Ectodermal cell (in vitro differentiated cells): ENCODE measurements around the gene PTPN13.
"Not testable (repeated sequence)": the region's sequence is repeated elsewhere in the genome, so short reads cannot be mapped to it uniquely, and the experiment has no call there.

Experiments
- H3K27ac ChIP-seq: 2 replicates; pipeline ENCODE4 v1.7.0; 2013; ENCODE audit warnings: mild to moderate bottlenecking, low read depth, low read length; ENCODE audit not compliant: insufficient read depth, poor library complexity, severe bottlenecking
- H3K27me3 ChIP-seq: 2 replicates; pipeline ENCODE4 v1.7.0; 2013; ENCODE audit warnings: mild to moderate bottlenecking, low read length; ENCODE audit not compliant: insufficient read depth, control insufficient read depth, poor library complexity, severe bottlenecking
- H3K36me3 ChIP-seq: one replicate; pipeline ENCODE4 v1.7.0; 2013; ENCODE audit warnings: low read length; ENCODE audit not compliant: control insufficient read depth, insufficient read depth
- H3K4me1 ChIP-seq: one replicate; pipeline ENCODE4 v1.7.0; 2013; ENCODE audit warnings: low read length; ENCODE audit not compliant: control insufficient read depth, insufficient read depth
- H3K4me3 ChIP-seq: 2 replicates; pipeline ENCODE4 v1.7.0; 2013; ENCODE audit warnings: low read depth, low read length, control low read depth; ENCODE audit not compliant: insufficient read depth
- H3K9me3 ChIP-seq: 2 replicates; pipeline ENCODE4 v1.7.0; 2013; ENCODE audit warnings: mild to moderate bottlenecking, low read length, moderate library complexity; ENCODE audit not compliant: control insufficient read depth
- WGBS, 2 experiments: methylation state at CpG; one replicate each; pipeline ENCODE4 v1.1.7; 2013; ENCODE audit warnings: missing lambda C conversion rate in 2 of 2; 5-methylcytosine and 5-hydroxymethylcytosine counted together

PTPN13 gene

DNA sequence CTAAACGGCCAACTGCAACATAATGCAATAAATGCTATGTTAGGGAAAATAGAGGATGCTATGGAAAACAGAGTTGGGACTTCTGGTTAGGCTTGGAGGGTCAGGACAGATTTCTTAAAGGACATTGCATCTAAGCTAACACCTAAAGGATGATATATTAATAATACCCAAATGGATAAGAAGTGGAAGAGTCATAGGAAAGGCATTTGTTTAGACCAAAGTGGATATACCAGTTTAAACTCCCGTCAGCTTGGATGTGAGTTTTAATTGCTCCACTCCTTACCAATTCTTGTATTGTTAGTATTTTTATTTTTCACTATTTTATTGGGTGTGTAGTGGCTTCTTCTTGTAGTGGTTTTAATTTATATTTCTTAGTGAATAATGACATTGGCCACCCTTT is 93.9 kb downstream of the PTPN13 start:
- Histone ChIP-seq H3K27ac (no peak overlapping the region), H3K9me3 (no peaks in the 10 kb centered on the region), H3K4me1 (no peaks in the 10 kb centered on the region), H3K4me3 (no peak overlapping the region), H3K27me3 (no peaks in the 10 kb centered on the region), H3K36me3 (no peaks in the 10 kb centered on the region)
- 92 to 100% methylated on average over 2 of the region's 2 CpGs for WGBS, 2 experiments

DNA sequence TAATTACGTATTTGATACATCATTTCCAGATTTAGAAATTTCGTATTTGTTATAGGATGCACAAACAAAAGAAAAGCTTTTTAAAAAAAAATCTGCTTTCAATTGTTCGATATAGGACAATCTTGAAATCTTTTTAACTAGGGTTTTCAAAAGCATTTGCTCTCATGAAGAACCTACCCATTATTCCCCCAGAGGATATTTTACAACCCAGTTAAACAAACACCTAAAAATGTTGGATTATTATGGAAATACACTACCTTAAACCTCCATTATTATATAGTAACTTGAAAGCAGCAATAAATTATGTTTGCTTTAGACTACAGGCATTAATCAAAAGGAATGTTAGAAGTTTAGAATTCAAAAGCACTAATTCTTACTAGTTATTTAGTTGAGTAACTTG is 110.5 kb downstream of the PTPN13 start:
- Histone ChIP-seq H3K4me1 (no peaks in the 10 kb centered on the region), H3K4me3 (no peak overlapping the region), H3K9me3 (no peaks in the 10 kb centered on the region), H3K27ac (no peak overlapping the region), H3K36me3 (peaks cover 17% of the 10 kb centered on the region), H3K27me3 (no peaks in the 10 kb centered on the region)
- 87 to 100% methylated on average over 2 to 3 of the region's 3 CpGs for WGBS, 2 experiments

DNA sequence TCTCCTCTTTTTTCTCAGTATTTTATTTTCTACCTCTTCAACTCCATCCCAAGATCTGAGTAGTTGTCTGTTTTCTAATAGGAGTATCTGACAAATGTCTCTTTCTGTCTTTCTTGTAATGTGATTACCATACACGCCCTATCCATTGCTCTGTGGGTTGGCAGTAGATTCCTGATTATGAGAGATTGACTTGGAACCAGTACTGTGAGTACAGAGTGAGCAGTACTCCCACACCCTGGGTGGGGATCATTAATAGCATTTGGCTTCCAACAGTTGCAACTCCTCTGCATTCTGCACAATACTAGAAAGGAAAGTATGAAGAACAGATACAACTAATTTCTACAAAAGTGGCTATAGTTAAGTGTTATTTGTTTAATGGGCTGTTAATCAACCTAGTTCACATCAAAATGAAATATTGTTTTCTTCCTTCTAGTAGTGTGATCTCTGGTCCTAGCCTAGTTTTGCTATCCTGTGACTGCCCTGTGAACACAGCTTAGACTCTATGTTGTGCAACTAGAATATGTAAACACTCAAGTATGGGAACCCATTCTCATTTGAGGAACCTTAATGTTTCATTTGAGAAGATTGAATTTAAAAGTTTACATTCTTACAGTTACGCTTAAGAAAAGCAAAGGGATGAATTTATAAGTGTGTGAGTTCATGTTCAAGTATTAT is 112.9 kb downstream of the PTPN13 start:
- peaks cover 5% of the 10 kb centered on the region for H3K36me3 ChIP-seq
- H3K9me3 ChIP-seq, result no peaks in the 10 kb centered on the region
- no peak overlapping the region for H3K4me3 ChIP-seq
- 85 to 100% methylated on average over 2 of the region's 2 CpGs for WGBS, 2 experiments
- no peak overlapping the region for H3K27ac ChIP-seq
- no peaks in the 10 kb centered on the region for H3K4me1 ChIP-seq
- H3K27me3 ChIP-seq, result no peaks in the 10 kb centered on the region

DNA sequence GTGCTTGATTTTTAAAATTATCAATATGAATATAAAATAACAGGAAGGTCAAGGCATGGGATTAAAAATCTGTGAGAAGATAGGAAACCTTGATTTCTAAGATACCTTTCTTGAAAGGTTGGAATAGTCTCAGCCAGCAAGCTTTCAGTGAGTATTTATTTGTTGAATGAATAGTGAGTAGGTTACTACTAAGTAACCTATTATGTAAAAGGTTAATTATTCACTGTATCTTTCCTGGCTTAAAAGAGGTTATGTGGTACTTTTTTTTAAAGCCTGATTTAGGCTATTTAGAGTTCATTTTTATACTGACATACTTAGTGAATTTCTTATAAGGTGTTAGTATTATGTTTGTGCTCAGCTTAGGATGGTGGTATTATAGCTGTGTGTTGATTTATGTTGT is 123.5 kb downstream of the PTPN13 start:
- Histone ChIP-seq H3K27ac (no peak overlapping the region), H3K4me3 (no peak overlapping the region), H3K9me3 (no peaks in the 10 kb centered on the region), H3K4me1 (no peaks in the 10 kb centered on the region), H3K27me3 (no peaks in the 10 kb centered on the region), H3K36me3 (peaks cover 27% of the 10 kb centered on the region)

DNA sequence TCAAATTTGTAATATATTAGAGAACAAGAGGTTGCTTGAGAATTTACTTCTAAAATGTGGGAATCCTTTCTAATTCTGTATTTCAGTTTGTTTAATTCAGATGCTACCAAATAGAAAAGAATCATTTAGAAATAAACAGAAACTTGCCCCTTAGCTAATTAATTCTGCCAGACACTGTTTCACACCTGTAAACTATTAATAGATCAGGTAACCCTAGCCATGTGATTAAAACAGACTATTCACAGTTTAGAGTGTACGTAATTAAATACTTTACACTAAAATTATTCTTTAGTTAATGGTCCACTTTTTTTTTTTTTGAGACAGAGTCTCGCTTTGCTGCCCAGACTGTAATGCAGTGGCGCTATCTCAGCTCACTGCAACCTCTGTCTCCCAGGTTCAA is 124.0 kb downstream of the PTPN13 start:
- Histone ChIP-seq H3K27me3 (no peaks in the 10 kb centered on the region), H3K27ac (no peak overlapping the region), H3K36me3 (peaks cover 32% of the 10 kb centered on the region), H3K4me1 (no peaks in the 10 kb centered on the region), H3K4me3 (no peak overlapping the region), H3K9me3 (no peaks in the 10 kb centered on the region)
- 85 to 97% methylated on average over 3 of the region's 3 CpGs for WGBS, 2 experiments

DNA sequence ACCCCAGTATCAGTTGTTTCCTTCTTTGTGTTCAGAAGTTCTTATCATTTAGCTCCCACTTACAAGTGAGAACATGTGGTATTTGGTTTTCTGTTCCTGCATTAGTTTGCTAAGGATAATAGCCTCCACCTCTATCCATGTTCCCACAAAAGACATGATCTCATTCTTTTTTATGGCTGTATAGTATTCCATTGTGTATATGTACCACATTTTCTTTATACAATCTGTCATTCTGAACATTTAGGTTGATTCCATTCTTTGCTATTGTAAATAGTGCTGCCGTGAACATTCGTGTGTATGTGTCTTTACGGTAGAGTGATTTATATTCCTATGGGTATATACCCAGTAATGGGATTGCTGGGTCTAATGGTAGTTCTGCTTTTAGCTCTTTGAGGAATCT is 125.0 kb downstream of the PTPN13 start:
- H3K4me3 ChIP-seq, H3K27me3 ChIP-seq, H3K4me1 ChIP-seq, H3K27ac ChIP-seq, H3K9me3 ChIP-seq: not testable (repeated sequence)
- peaks cover 38% of the 10 kb centered on the region for H3K36me3 ChIP-seq
- 95 to 98% methylated on average over 3 of the region's 3 CpGs for WGBS, 2 experiments

DNA sequence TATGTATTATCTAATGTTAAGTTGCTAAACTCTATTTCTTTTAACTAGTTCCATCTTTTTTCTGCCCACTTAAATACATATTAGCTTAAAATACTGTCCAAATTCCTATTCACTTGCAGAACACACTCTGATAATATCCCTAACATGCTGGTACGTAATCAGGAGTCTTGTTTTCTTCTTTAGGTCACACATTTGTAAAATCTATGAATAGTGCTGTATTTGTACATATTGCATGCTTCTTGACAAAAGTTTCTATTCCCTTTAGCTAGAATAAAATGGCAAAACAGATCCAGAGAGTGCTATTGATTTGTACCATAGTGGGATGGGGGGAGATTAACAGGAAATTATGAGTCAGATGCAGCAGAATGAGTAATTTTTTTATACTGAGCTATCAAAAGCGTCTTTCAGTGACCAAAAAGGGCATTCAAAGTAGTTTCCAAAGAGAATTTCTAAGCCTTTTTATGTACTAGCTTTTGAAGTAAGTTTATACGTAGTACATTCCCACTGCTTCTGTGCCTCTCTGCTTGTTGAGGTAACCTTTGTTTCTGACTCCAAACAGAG is 126.5 kb downstream of the PTPN13 start:
- Histone ChIP-seq H3K4me1 (no peaks in the 10 kb centered on the region), H3K4me3 (no peak overlapping the region), H3K27me3 (no peaks in the 10 kb centered on the region), H3K36me3 (peaks cover 44% of the 10 kb centered on the region), H3K9me3 (no peaks in the 10 kb centered on the region), H3K27ac (no peak overlapping the region)
- WGBS, 2 experiments, result 95 to 100% methylated on average over 3 of the region's 3 CpGs

DNA sequence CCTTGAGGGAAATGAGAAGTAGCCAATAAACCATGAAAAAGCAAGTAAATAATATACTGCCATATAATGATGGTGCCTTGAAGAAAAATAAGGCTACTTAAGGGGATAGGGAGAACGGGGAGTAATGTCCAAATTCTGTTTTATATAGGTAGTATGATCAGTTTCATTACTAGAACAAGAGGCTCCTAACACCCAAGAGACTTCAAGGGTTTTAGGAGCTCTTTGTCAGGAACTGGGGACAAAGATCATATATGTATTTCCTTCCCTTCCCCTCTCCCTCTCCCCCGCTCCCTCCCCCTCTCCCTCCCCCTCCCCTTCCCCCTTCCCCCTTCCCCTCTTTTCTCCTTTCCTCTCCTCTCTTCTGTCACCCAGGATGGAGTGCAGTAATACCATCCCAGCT is 127.3 kb downstream of the PTPN13 start:
- Histone ChIP-seq H3K9me3 (no peaks in the 10 kb centered on the region), H3K4me3 (no peak overlapping the region), H3K27me3 (no peaks in the 10 kb centered on the region), H3K36me3 (peaks cover 44% of the 10 kb centered on the region), H3K27ac (no peak overlapping the region), H3K4me1 (no peaks in the 10 kb centered on the region)
- WGBS, 2 experiments, result 90% methylated on average over 1 of the region's 2 CpGs; no CpG with 5 or more reads in 1 of the 2 experiments

DNA sequence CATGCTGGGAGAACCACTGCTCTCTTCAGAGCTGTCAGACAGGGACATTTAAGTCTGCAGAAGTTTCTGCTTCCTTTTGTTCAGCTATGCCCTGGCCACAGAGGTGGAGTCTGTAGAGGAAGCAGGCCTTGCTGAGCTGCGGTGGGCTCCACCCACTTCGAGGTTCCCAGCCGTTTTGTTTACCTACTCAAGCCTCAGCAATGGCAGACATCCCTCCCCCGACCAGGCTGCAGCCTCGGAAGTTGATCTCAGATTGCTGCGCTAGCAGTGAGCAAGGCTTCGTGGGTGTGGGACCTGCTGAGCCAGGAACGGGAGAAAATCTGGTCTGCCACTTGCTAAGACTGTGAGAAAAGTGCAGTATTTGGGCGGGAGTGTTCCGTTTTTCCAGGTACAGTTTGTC is 136.2 kb downstream of the PTPN13 start:
- Histone ChIP-seq H3K4me1 (no peaks in the 10 kb centered on the region), H3K27me3 (no peaks in the 10 kb centered on the region), H3K9me3 (no peaks in the 10 kb centered on the region), H3K27ac (no peak overlapping the region), H3K4me3 (no peak overlapping the region), H3K36me3 (peaks cover 29% of the 10 kb centered on the region)
- 85 to 88% methylated on average over 10 of the region's 10 CpGs for WGBS, 2 experiments

DNA sequence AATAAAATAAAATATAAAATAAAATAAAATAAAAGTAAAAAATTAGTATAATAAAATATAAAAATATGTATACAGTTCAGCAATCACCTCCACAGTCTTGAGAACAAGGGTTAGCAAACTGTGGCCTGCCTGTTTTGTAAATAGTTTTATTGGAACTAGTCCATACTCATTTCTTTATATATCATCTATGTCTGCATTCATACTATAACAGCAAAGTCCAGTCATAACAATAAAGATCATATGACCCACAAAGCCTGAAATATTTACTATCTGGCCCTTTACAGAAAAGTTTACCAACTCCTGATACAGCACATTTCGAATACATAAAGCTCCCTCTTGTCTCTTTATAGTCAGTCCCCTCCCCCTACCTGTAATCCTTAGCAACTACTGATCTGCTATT is 143.1 kb downstream of the PTPN13 start:
- WGBS, 2 experiments, result 97 to 100% methylated on average over 1 of the region's 1 CpG
- Histone ChIP-seq H3K4me3 (no peak overlapping the region), H3K27ac (no peak overlapping the region), H3K36me3 (peaks cover 62% of the 10 kb centered on the region), H3K27me3 (no peaks in the 10 kb centered on the region), H3K4me1 (no peaks in the 10 kb centered on the region), H3K9me3 (no peaks in the 10 kb centered on the region)
